BE2C (cell line): ENCODE data around the gene APOA4.
"Not testable (repeated sequence)": the region's sequence is repeated elsewhere in the genome, so short reads cannot be mapped to it uniquely, and the experiment has no call there.

Source experiments
- DNase-seq: peaks from one replicate; pipeline ENCODE4 v3.0.0-alpha.2; 2020
- H3K27me3 ChIP-seq: fragments of 250-450 bp; sonication (Bioruptor Pico); 2 replicates; pipeline ENCODE4 v1.5.1; 2020; ENCODE audit warnings: mild to moderate bottlenecking
- H3K36me3 ChIP-seq: fragments of 250-450 bp; sonication (Bioruptor Pico); 2 replicates; pipeline ENCODE4 v1.5.1; 2020; ENCODE audit warnings: mild to moderate bottlenecking
- H3K4me1 ChIP-seq: fragments of 250-450 bp; sonication (Bioruptor Pico); 2 replicates; pipeline ENCODE4 v1.5.1; 2020
- H3K4me3 ChIP-seq: 2 replicates; pipeline ENCODE4 v1.5.1; 2011; ENCODE audit warnings: low read depth, low read length
- H3K9me3 ChIP-seq: fragments of 250-450 bp; sonication (Bioruptor Pico); 2 replicates; pipeline ENCODE4 v1.5.1; 2020
- CTCF ChIP-seq: IDR thresholded peaks from 2 replicates; pipeline ENCODE4 v1.5.1; 2012; ENCODE audit warnings: mild to moderate bottlenecking, low read depth, low read length

The APOA4 gene

GRCh38 chr11:116813170-116813569 is 9.9 kb downstream of the APOA4 start:
- no peak for DNase-seq
- TF ChIP-seq CTCF = no peak
- Histone ChIP-seq H3K9me3 (no peaks in the 10 kb centered on the region), H3K4me3 (no peak overlapping the region), H3K36me3 (no peaks in the 10 kb centered on the region), H3K27me3 (no peaks in the 10 kb centered on the region), H3K4me1 (no peaks in the 10 kb centered on the region)

- no peak for DNase-seq
- H3K9me3 ChIP-seq = no peaks in the 10 kb centered on the region
These were observed 11.0 kb downstream of the APOA4 start for GRCh38 chr11:116812109-116812508.

GRCh38 chr11:116811194-116811593 is 11.9 kb downstream of the APOA4 start:
- no peaks in the 10 kb centered on the region for H3K4me1 ChIP-seq
- TF ChIP-seq CTCF = no peak
- H3K9me3 ChIP-seq = no peaks in the 10 kb centered on the region
- H3K27me3 ChIP-seq = no peaks in the 10 kb centered on the region
- no peaks in the 10 kb centered on the region for H3K36me3 ChIP-seq
- H3K4me3 ChIP-seq = no peak overlapping the region
- DNase-seq = no peak

More at GRCh38 chr11:116812109-116812508, 11.0 kb downstream of the APOA4 start:
- Histone ChIP-seq H3K4me1 (no peaks in the 10 kb centered on the region), H3K4me3 (no peak overlapping the region), H3K36me3 (no peaks in the 10 kb centered on the region), H3K27me3 (no peaks in the 10 kb centered on the region)
- no peak for TF ChIP-seq CTCF

- H3K36me3 ChIP-seq = no peaks in the 10 kb centered on the region
- no peaks in the 10 kb centered on the region for H3K4me1 ChIP-seq
- H3K9me3 ChIP-seq = no peaks in the 10 kb centered on the region
- H3K4me3 ChIP-seq = no peak overlapping the region
- TF ChIP-seq CTCF = no peak
- DNase-seq = no peak
- no peaks in the 10 kb centered on the region for H3K27me3 ChIP-seq
These were observed 14.6 kb downstream of the APOA4 start for GRCh38 chr11:116808262-116809175.

- H3K9me3 ChIP-seq = no peaks in the 10 kb centered on the region
- no peaks in the 10 kb centered on the region for H3K4me1 ChIP-seq
- no peak for TF ChIP-seq CTCF
- H3K4me3 ChIP-seq = no peak overlapping the region
- H3K36me3 ChIP-seq = no peaks in the 10 kb centered on the region
- H3K27me3 ChIP-seq = no peaks in the 10 kb centered on the region
- no peak for DNase-seq
These were observed 15.4 kb downstream of the APOA4 start for GRCh38 chr11:116807601-116808261.

- Histone ChIP-seq H3K9me3 (no peaks in the 10 kb centered on the region), H3K27me3 (no peaks in the 10 kb centered on the region), H3K36me3 (no peaks in the 10 kb centered on the region), H3K4me3 (no peak overlapping the region), H3K4me1 (no peaks in the 10 kb centered on the region)
- no peak for DNase-seq
- no peak for TF ChIP-seq CTCF
These were observed 19.1 kb downstream of the APOA4 start for GRCh38 chr11:116804001-116804400.

- H3K27me3 ChIP-seq, H3K4me1 ChIP-seq, H3K36me3 ChIP-seq, H3K9me3 ChIP-seq, H3K4me3 ChIP-seq, DNase-seq: not testable (repeated sequence)
These were observed 21.4 kb downstream of the APOA4 start for GRCh38 chr11:116801662-116802061.
